GM12872 (cell line): ENCODE results near the gene TMEM184A.

Experiments used
- TF ChIP-seq, protein P1 (sequence below): IDR thresholded peaks from 3 replicates; pipeline ENCODE4 v1.5.1; 2011; ENCODE audit warnings: low read depth, mild to moderate bottlenecking, low read length, moderate library complexity; ENCODE audit not compliant: insufficient read depth

The TMEM184A gene

DNA sequence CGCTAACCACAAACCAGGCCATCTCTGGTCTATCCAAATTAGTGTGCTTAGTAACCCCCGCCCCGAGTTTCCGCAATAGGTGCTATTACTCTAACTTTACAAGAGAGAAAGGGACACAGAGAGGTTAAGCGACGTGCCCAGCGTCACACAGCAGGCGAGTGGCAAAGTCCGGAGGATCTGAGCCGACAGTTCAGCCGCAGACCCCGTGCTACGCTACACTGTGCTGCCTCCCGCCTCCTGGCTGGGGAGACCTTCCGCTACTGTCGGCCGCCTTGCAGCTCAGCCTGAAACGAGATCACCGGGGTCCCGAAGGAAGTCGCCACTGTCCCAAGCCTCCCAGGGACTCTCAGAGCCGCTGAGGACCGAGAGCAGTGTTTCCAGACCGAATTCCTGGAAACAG lies 52.6 kb downstream of the TMEM184A start:
- TF ChIP-seq, protein P1, sequence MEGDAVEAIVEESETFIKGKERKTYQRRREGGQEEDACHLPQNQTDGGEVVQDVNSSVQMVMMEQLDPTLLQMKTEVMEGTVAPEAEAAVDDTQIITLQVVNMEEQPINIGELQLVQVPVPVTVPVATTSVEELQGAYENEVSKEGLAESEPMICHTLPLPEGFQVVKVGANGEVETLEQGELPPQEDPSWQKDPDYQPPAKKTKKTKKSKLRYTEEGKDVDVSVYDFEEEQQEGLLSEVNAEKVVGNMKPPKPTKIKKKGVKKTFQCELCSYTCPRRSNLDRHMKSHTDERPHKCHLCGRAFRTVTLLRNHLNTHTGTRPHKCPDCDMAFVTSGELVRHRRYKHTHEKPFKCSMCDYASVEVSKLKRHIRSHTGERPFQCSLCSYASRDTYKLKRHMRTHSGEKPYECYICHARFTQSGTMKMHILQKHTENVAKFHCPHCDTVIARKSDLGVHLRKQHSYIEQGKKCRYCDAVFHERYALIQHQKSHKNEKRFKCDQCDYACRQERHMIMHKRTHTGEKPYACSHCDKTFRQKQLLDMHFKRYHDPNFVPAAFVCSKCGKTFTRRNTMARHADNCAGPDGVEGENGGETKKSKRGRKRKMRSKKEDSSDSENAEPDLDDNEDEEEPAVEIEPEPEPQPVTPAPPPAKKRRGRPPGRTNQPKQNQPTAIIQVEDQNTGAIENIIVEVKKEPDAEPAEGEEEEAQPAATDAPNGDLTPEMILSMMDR, result no peak

DNA sequence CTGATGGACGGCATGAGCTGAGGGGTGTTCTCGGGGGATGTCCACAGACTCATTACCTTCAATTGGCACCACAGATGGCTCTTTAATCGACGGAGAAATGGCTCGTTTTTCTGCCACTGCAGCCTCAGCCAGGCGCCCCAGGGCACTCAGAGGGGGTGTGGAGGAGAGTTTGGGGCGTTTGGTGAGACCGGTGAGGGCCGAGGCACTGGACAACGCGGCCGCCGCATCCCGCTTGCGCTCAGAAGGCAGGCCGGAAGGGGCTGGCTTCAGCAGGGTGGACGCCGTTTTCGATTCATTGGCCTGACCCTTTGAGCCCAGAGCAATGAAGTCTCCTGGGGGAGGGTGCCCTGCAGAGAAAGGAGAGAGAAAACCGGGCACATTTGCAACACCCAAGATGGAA lies 53.2 kb downstream of the TMEM184A start:
- TF ChIP-seq, protein P1, result no peak

GRCh38 chr7:1501487-1502270 lies 54.3 kb downstream of the TMEM184A start:
- TF ChIP-seq, protein P1, result no peak

GRCh38 chr7:1500064-1500807 lies 55.8 kb downstream of the TMEM184A start:
- TF ChIP-seq, protein P1, result no peak

GRCh38 chr7:1499367-1500029 lies 56.5 kb downstream of the TMEM184A start:
- TF ChIP-seq, protein P1, result no peak

DNA sequence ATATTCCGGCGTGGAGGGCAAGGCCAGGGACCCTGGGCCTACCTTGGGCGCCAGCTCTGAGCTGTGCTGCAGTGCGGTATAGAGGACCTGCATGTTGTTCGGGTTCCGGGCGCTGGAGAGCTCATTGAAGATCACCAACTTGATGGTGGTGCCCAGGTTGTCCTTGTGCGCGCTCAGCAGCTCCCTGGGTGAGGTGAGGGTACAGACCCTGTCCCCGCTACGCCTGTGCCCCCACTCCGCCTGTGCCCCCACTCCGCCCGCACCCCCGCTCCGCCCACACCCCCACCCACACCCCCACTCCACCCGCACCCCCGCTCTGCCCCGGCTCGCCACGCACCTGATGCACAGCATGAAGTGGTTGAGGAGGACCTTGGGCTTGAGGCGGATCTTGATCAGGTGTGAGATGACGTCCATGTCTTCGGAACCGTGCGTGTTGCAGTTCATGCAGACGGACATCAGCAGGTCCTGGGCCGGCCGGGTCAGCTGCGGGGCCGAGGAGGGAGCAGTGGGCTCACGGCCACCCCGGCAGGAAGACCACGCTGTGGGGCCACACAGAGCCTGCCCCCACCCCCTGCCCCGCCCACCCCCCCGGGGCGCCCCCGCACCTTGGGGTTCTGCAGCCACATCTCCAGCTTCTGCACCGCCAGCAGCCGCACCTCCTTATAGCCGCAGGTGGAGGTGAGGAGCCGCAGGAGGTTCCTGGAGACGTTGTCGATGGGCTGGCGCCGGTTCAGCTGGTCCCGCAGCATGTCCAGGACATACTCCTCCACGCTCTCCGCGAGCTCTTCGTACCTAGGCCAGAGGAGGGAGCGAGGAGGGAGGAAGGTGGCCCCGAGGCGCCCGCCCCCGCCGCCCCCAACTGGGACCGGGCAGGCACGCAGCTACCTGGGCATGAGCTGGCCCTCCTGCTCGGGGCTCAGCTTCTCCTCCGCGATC lies 57.4 kb downstream of the TMEM184A start:
- TF ChIP-seq, protein P1, result no peak
